Glutamatergic neuron (in vitro differentiated cells): ENCODE measurements around the gene LPIN1. TPM values are rescaled to one million over a fixed set of nuclear protein-coding genes. Genes with fewer than 3 reads are reported as not detected.

ENCODE experiments used
- DNase-seq: peaks from one replicate; pipeline ENCODE4 v3.0.0; 2022
- H3K27ac Mint-ChIP-seq: one replicate; pipeline ENCODE4 v1.8.0; 2020; ENCODE audit warnings: mild to moderate bottlenecking, mixed read lengths, inconsistent platforms; ENCODE audit not compliant: unreplicated experiment
- H3K27me3 Mint-ChIP-seq: one replicate; pipeline ENCODE4 v1.8.0; 2020; ENCODE audit warnings: mild to moderate bottlenecking, moderate library complexity, mixed read lengths, inconsistent platforms; ENCODE audit not compliant: unreplicated experiment
- H3K36me3 Mint-ChIP-seq: one replicate; pipeline ENCODE4 v1.8.0; 2020; ENCODE audit warnings: mild to moderate bottlenecking, mixed read lengths, inconsistent platforms; ENCODE audit not compliant: unreplicated experiment
- H3K4me1 Mint-ChIP-seq: one replicate; pipeline ENCODE4 v1.8.0; 2020; ENCODE audit warnings: mild to moderate bottlenecking, low read depth, mixed read lengths, inconsistent platforms; ENCODE audit not compliant: unreplicated experiment
- H3K4me3 Mint-ChIP-seq: one replicate; pipeline ENCODE4 v1.8.0; 2020; ENCODE audit warnings: mild to moderate bottlenecking, mixed read lengths, inconsistent platforms; ENCODE audit not compliant: unreplicated experiment
- H3K9me3 Mint-ChIP-seq: one replicate; pipeline ENCODE4 v1.8.0; 2020; ENCODE audit warnings: mild to moderate bottlenecking, moderate library complexity, mixed read lengths, inconsistent platforms; ENCODE audit not compliant: unreplicated experiment
- total RNA-seq: library from RNA; stranded (reverse); fragmentation: NEBNext Ultra II Directional; extraction: Animal tissue kit (Norgen Biotek cat#: 25700); gene quantifications from one replicate; pipeline ENCODE4 v1.2.1, GENCODE V29; 2021; ENCODE audit not compliant: unreplicated experiment
- TF ChIP-seq, protein P1 (sequence below): fragments of 200-600 bp; sonication (generic); IDR thresholded peaks from one replicate; pipeline ENCODE4 v1.5.0; 2021; ENCODE audit not compliant: partially characterized antibody, unreplicated experiment

The LPIN1 gene
- total RNA-seq, 1 donor from 2014 or later = 142 TPM

DNA sequence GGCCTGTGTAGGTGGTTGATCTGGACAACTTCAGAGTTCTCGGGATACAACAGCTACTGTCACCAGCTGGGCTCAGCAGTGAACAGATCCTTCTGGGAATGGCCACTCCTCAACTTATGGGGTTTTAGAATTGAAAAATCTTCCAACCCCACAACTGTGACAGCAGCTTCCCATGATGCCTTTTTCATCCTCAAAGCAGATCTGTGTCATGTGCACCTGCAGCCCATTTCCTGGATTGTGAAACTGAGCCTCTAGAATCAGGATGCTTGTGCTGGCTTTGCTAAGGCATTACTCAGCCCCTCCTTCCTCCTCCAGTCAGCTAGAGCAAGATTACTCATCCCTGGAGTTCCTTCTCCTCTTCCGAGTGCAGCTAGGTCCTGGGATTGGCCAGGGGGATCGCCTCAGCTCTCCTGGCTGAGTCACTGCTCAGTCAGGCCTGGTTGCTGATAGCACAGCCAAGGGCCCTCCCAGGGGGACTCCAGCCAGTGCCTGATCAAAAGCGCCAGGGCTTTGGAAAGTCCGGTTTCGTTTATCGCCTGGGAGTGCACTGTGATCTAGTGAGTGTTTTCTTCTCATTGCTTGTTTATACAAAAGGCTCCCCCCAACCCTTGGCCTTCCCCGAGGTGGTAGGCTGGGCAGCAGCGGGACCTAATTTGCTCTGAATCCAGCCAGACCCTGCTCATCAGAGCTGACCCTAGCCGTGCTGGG lies 2.4 kb upstream of the LPIN1 start:
- Mint-ChIP-seq H3K27ac (peak overlapping the region; percentile 84), H3K36me3 (no peaks in the 10 kb centered on the region), H3K4me3 (peak overlapping the region; percentile 64), H3K9me3 (peaks cover 7% of the 10 kb centered on the region), H3K4me1 (peaks cover 29% of the 10 kb centered on the region), H3K27me3 (peaks cover 20% of the 10 kb centered on the region)
- TF ChIP-seq, protein P1, sequence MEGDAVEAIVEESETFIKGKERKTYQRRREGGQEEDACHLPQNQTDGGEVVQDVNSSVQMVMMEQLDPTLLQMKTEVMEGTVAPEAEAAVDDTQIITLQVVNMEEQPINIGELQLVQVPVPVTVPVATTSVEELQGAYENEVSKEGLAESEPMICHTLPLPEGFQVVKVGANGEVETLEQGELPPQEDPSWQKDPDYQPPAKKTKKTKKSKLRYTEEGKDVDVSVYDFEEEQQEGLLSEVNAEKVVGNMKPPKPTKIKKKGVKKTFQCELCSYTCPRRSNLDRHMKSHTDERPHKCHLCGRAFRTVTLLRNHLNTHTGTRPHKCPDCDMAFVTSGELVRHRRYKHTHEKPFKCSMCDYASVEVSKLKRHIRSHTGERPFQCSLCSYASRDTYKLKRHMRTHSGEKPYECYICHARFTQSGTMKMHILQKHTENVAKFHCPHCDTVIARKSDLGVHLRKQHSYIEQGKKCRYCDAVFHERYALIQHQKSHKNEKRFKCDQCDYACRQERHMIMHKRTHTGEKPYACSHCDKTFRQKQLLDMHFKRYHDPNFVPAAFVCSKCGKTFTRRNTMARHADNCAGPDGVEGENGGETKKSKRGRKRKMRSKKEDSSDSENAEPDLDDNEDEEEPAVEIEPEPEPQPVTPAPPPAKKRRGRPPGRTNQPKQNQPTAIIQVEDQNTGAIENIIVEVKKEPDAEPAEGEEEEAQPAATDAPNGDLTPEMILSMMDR = no peak
- peak; percentile 89 for DNase-seq

DNA sequence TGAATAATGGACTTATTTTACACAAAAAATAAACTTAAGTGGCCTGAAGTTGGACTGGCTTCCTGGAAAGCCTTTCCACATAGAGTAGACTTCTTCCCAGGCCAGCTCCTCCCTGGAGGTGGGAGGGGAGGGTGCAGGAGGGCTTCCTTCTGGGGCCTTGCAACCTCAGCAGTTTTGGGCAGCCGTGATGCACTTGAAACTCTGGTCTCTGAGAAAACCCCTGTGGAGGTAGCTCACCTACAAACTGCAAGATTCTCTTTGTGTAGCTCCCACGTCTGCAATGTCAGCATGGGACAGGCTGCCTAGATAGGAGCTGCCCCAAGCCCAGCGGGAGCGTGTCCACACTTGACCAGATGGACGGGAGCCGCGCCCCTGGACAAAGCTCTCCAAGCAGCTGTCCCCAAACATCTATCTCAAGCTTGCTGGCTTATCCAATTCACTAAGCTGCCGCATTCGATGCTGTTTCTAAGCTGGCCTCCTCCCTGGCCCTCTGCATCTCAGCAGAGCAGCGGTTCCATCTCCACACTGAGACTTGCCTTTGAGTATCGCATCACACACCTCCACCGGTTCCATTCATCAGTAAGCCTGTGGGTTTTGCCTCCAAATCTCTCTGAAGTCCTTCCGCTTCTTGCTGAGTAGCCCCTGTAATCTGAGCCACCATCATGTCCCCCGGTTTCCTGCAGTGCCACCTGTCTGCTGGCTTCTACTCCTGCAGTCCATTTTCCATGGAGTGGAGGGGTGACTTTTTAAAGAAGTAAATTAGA lies 1.6 kb upstream of the LPIN1 start:
- Mint-ChIP-seq H3K27me3 (peaks cover 20% of the 10 kb centered on the region), H3K4me3 (peak overlapping the region; percentile 64), H3K36me3 (no peaks in the 10 kb centered on the region), H3K4me1 (peaks cover 31% of the 10 kb centered on the region), H3K9me3 (peaks cover 7% of the 10 kb centered on the region), H3K27ac (peak overlapping the region; percentile 84)
- peak; percentile 43 for DNase-seq
- TF ChIP-seq, protein P1 = peak; percentile 35

DNA sequence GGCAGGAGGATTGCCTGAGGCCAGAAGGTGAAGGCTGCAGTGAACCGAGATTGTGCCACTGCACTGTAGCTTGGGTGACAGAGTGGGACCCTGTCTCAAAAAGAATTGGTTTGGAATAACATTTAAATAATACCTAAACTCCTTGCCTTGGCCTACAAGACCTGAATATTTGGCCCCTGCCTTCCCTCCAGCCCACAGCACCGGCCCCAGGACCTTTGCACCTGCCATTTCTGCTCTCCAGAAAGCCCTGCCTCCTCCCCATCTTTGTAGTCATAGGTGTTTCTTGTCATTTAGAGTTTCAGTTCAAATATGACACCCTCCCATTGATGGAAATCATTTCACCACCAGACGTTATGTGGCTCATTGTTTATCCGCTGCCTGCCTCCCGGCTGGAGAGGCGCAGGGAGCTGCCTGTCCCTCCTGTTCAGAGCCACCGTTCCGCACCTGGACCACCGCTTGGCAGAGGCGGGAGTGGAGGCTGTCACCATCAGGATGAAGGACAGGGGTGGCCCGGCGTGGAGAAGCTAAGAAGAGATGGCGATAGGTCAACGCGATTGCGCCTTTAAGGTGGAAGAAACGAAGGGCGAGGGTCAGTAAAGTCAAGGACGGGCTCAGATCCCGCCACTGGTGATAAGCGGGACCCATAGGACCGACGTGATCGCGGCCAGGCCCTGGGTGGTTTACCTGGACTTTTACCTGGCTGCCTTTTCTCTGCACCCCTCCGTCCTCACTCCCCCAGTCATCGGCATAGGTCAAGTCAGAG lies 638 bp upstream of the LPIN1 start:
- TF ChIP-seq, protein P1 = no peak
- Mint-ChIP-seq H3K27ac (peak overlapping the region; percentile 82), H3K4me1 (peaks cover 40% of the 10 kb centered on the region)

DNA sequence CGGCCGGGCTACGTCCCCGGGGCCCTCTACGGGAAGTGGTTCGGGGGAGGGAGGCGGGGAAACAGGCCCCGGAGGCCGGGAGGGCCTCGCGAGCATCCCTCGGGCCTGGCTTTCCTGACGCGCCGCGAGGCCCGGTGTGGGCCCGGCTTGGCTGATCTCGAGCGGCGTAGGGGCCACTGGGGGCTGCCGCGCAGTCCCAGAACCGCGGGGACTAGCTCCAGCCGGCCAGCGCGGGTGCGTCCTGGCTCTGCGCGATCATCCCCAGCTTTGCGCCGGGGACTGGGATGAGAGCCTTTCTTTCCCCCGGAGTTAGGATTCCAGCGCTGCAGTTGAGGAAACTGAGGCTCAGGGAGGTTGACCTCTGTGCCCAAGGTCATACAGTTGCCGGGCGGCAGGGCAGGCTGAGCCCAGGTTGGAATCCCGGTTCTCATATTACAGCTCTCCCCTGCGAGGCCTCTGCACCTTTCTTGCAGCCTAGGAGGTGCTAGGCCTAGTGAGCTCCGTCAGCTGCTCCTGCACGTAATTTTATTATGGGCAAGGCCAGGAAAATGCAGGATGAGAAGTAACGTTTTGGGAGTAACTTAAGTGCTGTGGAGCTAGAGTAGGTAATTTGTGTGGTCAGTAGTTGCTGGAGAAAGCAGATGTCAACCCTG lies 501 bp downstream of the LPIN1 start:
- TF ChIP-seq, protein P1 = no peak
- DNase-seq = peak; percentile 34
- Mint-ChIP-seq H3K36me3 (no peaks in the 10 kb centered on the region), H3K4me1 (peaks cover 45% of the 10 kb centered on the region), H3K9me3 (peaks cover 7% of the 10 kb centered on the region), H3K27me3 (peaks cover 18% of the 10 kb centered on the region), H3K4me3 (peak overlapping the region; percentile 96), H3K27ac (peak overlapping the region; percentile 93)

More for the DNA sequence above, 638 bp upstream of the LPIN1 start:
- Mint-ChIP-seq H3K36me3 (no peaks in the 10 kb centered on the region), H3K27me3 (peaks cover 20% of the 10 kb centered on the region), H3K9me3 (peaks cover 7% of the 10 kb centered on the region), H3K4me3 (peak overlapping the region; percentile 75)
- DNase-seq = no peak
